Cardiac muscle cell (in vitro differentiated cells and primary cell): ENCODE results near the gene ABCA8. TPM values are rescaled to one million over a fixed set of nuclear protein-coding genes. Genes with fewer than 3 reads are reported as not detected.
"Not testable (repeated sequence)": the region's sequence is repeated elsewhere in the genome, so short reads cannot be mapped to it uniquely, and the experiment has no call there.

Source experiments
- DNase-seq, 2 donors: peaks; one replicate each; pipeline versions ENCODE4 v3.0.0 to v3.0.0-alpha.2; 2010 to 2017; ENCODE audit warnings: low read depth in 1 of 2, low spot score in 1 of 2
- H3K27ac ChIP-seq: fragments of 200-600 bp; sonication (generic); 2 replicates; pipeline ENCODE4 v1.5.1; 2016
- H3K27me3 ChIP-seq: fragments of 200-600 bp; sonication (generic); 2 replicates; pipeline ENCODE4 v1.6.0; 2016; ENCODE audit warnings: control low read depth
- H3K36me3 ChIP-seq: fragments of 200-600 bp; sonication (generic); 2 replicates; pipeline ENCODE4 v1.5.1; 2016; ENCODE audit warnings: control low read depth
- H3K4me1 ChIP-seq: fragments of 200-600 bp; sonication (generic); 2 replicates; pipeline ENCODE4 v1.8.1; 2017; ENCODE audit warnings: low read depth, mild to moderate bottlenecking, mixed run types
- H3K4me3 ChIP-seq: fragments of 200-600 bp; sonication (generic); 2 replicates; pipeline ENCODE4 v1.5.1; 2016; ENCODE audit warnings: mild to moderate bottlenecking
- H3K9me3 ChIP-seq: fragments of 200-600 bp; sonication (generic); 2 replicates; pipeline ENCODE4 v1.5.1; 2017; ENCODE audit warnings: low read depth, mild to moderate bottlenecking, control low read depth
- CTCF ChIP-seq: IDR thresholded peaks from 2 replicates; pipeline ENCODE4 v1.5.1; 2012; ENCODE audit warnings: low read depth, mild to moderate bottlenecking, low read length
- polyA plus RNA-seq: library from polyadenylated mRNA; unstranded; fragments of >200 nt; fragmentation: Nextera tagmentation; extraction: Ambion mirVana; gene quantifications from 2 replicates; pipeline ENCODE4 v1.2.1, GENCODE V29; 2016
- total RNA-seq: library from RNA; depleted of rRNA; stranded (reverse); fragments of >200 nt; gene quantifications from 2 replicates; pipeline ENCODE4 v1.2.3, GENCODE V29; 2016

ABCA8 gene
- total RNA-seq, result 9.1 and 10.8 TPM in 2 replicates
- polyA plus RNA-seq, result 5.9 and 10.1 TPM in 2 replicates

GRCh38 chr17:68955181-68955841, at the start of gene ABCA8:
Gene ABCA8, minus strand, starts transcription at chr17:68955392. Its CDS starts 13,358 bp downstream, at chr17:68942034.
- peak; percentile 62 to 88 for DNase-seq
- TF ChIP-seq CTCF, result no peak
- Histone ChIP-seq H3K4me1 (peaks cover 13% of the 10 kb centered on the region), H3K9me3 (no peaks in the 10 kb centered on the region), H3K27me3 (no peaks in the 10 kb centered on the region), H3K36me3 (no peaks in the 10 kb centered on the region), H3K4me3 (peak within 1 kb of the TSS; percentile 23), H3K27ac (peak within 1 kb of the TSS; percentile 44)

- DNase-seq, H3K9me3 ChIP-seq, H3K27ac ChIP-seq, H3K36me3 ChIP-seq, H3K4me1 ChIP-seq, H3K4me3 ChIP-seq, H3K27me3 ChIP-seq: not testable (repeated sequence)
Measured at GRCh38 chr17:69004759-69005158, 49.6 kb upstream of the ABCA8 start.

GRCh38 chr17:68999743-69000142, 44.6 kb upstream of the ABCA8 start:
- H3K4me1 ChIP-seq, H3K27ac ChIP-seq, H3K27me3 ChIP-seq, DNase-seq, H3K9me3 ChIP-seq, H3K4me3 ChIP-seq, H3K36me3 ChIP-seq: not testable (repeated sequence)

GRCh38 chr17:68993112-68993511, 37.9 kb upstream of the ABCA8 start:
- H3K4me1 ChIP-seq, result no peaks in the 10 kb centered on the region
- TF ChIP-seq CTCF, result no peak
- H3K27ac ChIP-seq, result no peak overlapping the region
- no peaks in the 10 kb centered on the region for H3K27me3 ChIP-seq
- DNase-seq, result peak in 1 of 2 donors; percentile 53
- H3K36me3 ChIP-seq, result no peaks in the 10 kb centered on the region
- no peak overlapping the region for H3K4me3 ChIP-seq
- H3K9me3 ChIP-seq, result no peaks in the 10 kb centered on the region

- no peak for TF ChIP-seq CTCF
- Histone ChIP-seq H3K9me3 (no peaks in the 10 kb centered on the region), H3K4me3 (no peak overlapping the region), H3K27me3 (no peaks in the 10 kb centered on the region), H3K4me1 (no peaks in the 10 kb centered on the region), H3K27ac (no peak overlapping the region), H3K36me3 (no peaks in the 10 kb centered on the region)
- no peak for DNase-seq
Measured at GRCh38 chr17:68987966-68988365, 32.8 kb upstream of the ABCA8 start.

- Histone ChIP-seq H3K36me3 (no peaks in the 10 kb centered on the region), H3K9me3 (no peaks in the 10 kb centered on the region), H3K4me3 (no peak overlapping the region), H3K27ac (no peak overlapping the region), H3K27me3 (no peaks in the 10 kb centered on the region), H3K4me1 (no peaks in the 10 kb centered on the region)
- DNase-seq, result peak in 1 of 2 donors; percentile 92
- no peak for TF ChIP-seq CTCF
Measured at GRCh38 chr17:68981288-68981687, 26.1 kb upstream of the ABCA8 start.
